Right ventricle myocardium superior (tissue), 1 donor: Measurements from ENCODE around the gene SAMD4A. TPM values are rescaled to one million over a fixed set of nuclear protein-coding genes. Genes with fewer than 3 reads are reported as not detected.

Source experiments
- ATAC-seq: fragments of 200-7000 bp; cut with Tn5 transposase; one replicate; pipeline ENCODE4 v1.9.1; 2020; ENCODE audit warnings: mild to moderate bottlenecking; ENCODE audit not compliant: poor library complexity
- DNase-seq: peaks from one replicate; pipeline ENCODE4 v3.0.0-alpha.2; 2020
- intact Hi-C: fragments of 100-400 bp; cut with DNase I; formaldehyde crosslinking; loops from one replicate; pipeline ENCODE4 v1.11.2; 2022
- total RNA-seq: library from RNA; stranded (reverse); fragmentation: NEBNext Ultra II Directional; extraction: Animal tissue kit (Norgen Biotek cat#: 25700); gene quantifications from one replicate; pipeline ENCODE4 v1.2.1, GENCODE V29; 2021
- donor health status: DM: no; HTN: yes; CAD: no; lungs with severe emphysema.

The SAMD4A gene
- total RNA-seq, 1 donor from 2014 or later, result 149 TPM

GRCh38 chr14:54686871-54687749 lies 120.2 kb downstream of the SAMD4A start:
- intact Hi-C loops, result no loop called here
- ATAC-seq, result peak; percentile 38
- no peak for DNase-seq

GRCh38 chr14:54687750-54688119 lies 120.8 kb downstream of the SAMD4A start:
- ATAC-seq (peak; percentile 26), DNase-seq (no peak)
- intact Hi-C loops, result no loop called here

- DNase-seq (no peak), ATAC-seq (no peak)
- intact Hi-C loops, result no loop called here
These were observed 121.3 kb downstream of the SAMD4A start for GRCh38 chr14:54688229-54688628.

GRCh38 chr14:54689928-54690327 lies 123.0 kb downstream of the SAMD4A start:
- ATAC-seq (no peak), DNase-seq (no peak)
- intact Hi-C loops, result loop anchor here (5.0 kb wide), 1 partner anchor 123 kb away; the partner anchor contains the start of gene SAMD4A

GRCh38 chr14:54690887-54691286 lies 124.0 kb downstream of the SAMD4A start:
- intact Hi-C loops, result loop anchor here (5.0 kb wide), 1 partner anchor 124 kb away; the partner anchor contains the start of gene SAMD4A
- DNase-seq (no peak), ATAC-seq (no peak)

- intact Hi-C loops, result loop anchor here (5.0 kb wide), 1 partner anchor 124 kb away; the partner anchor contains the start of gene SAMD4A
- DNase-seq (peak; percentile 83), ATAC-seq (peak; percentile 84)
These were observed 124.8 kb downstream of the SAMD4A start for GRCh38 chr14:54691525-54692283.

- DNase-seq (no peak), ATAC-seq (no peak)
- intact Hi-C loops, result loop anchor here (5.0 kb wide), 1 partner anchor 125 kb away; the partner anchor contains the start of gene SAMD4A
These were observed 125.4 kb downstream of the SAMD4A start for GRCh38 chr14:54692284-54692772.

- DNase-seq (no peak), ATAC-seq (peak; percentile 4)
- intact Hi-C loops, result loop anchor here (5.0 kb wide), 1 partner anchor 126 kb away; the partner anchor contains the start of gene SAMD4A
These were observed 126.8 kb downstream of the SAMD4A start for GRCh38 chr14:54693761-54694160.

- intact Hi-C loops, result loop anchor here (5.0 kb wide), 1 partner anchor 77 kb away; no protein-coding TSS in a partner anchor
- DNase-seq (peak; percentile 45), ATAC-seq (no peak)
These were observed 128.3 kb downstream of the SAMD4A start for GRCh38 chr14:54695196-54695595.

- DNase-seq (no peak), ATAC-seq (no peak)
- intact Hi-C loops, result loop anchor here (5.0 kb wide), 1 partner anchor 75 kb away; no protein-coding TSS in a partner anchor
These were observed 130.1 kb downstream of the SAMD4A start for GRCh38 chr14:54697001-54697400.

- DNase-seq (no peak), ATAC-seq (no peak)
- intact Hi-C loops, result loop anchor here (5.0 kb wide), 1 partner anchor 74 kb away; no protein-coding TSS in a partner anchor
These were observed 130.9 kb downstream of the SAMD4A start for GRCh38 chr14:54697803-54698202.

- peak; percentile 47 for DNase-seq
- peak; percentile 58 for ATAC-seq
- intact Hi-C loops, result loop anchor here (5.0 kb wide), 1 partner anchor 74 kb away; no protein-coding TSS in a partner anchor
These were observed 131.6 kb downstream of the SAMD4A start for GRCh38 chr14:54698501-54698900.

- intact Hi-C loops, result loop anchor here (5.0 kb wide), 1 partner anchor 73 kb away; no protein-coding TSS in a partner anchor
- peak; percentile 90 for ATAC-seq
- peak; percentile 75 for DNase-seq
These were observed 132.1 kb downstream of the SAMD4A start for GRCh38 chr14:54698966-54699530.

GRCh38 chr14:54699735-54700134 lies 132.8 kb downstream of the SAMD4A start:
- no peak for DNase-seq
- intact Hi-C loops, result loop anchor here (5.0 kb wide), 1 partner anchor 73 kb away; no protein-coding TSS in a partner anchor
- no peak for ATAC-seq

GRCh38 chr14:54700717-54701116 lies 133.8 kb downstream of the SAMD4A start:
- no peak for ATAC-seq
- intact Hi-C loops, result no loop called here

GRCh38 chr14:54702014-54702491 lies 135.1 kb downstream of the SAMD4A start:
- intact Hi-C loops, result no loop called here
- DNase-seq (no peak), ATAC-seq (no peak)

More at GRCh38 chr14:54700717-54701116, 133.8 kb downstream of the SAMD4A start:
- no peak for DNase-seq

- DNase-seq, result no peak
- intact Hi-C loops, result no loop called here
- no peak for ATAC-seq
These were observed 135.6 kb downstream of the SAMD4A start for GRCh38 chr14:54702492-54702891.

GRCh38 chr14:54703082-54703481 lies 136.2 kb downstream of the SAMD4A start:
- no peak for ATAC-seq

More at GRCh38 chr14:54703082-54703481, 136.2 kb downstream of the SAMD4A start:
- DNase-seq, result no peak
- intact Hi-C loops, result no loop called here
